ENCODE data around the gene FMN2.

The FMN2 gene

DNA sequence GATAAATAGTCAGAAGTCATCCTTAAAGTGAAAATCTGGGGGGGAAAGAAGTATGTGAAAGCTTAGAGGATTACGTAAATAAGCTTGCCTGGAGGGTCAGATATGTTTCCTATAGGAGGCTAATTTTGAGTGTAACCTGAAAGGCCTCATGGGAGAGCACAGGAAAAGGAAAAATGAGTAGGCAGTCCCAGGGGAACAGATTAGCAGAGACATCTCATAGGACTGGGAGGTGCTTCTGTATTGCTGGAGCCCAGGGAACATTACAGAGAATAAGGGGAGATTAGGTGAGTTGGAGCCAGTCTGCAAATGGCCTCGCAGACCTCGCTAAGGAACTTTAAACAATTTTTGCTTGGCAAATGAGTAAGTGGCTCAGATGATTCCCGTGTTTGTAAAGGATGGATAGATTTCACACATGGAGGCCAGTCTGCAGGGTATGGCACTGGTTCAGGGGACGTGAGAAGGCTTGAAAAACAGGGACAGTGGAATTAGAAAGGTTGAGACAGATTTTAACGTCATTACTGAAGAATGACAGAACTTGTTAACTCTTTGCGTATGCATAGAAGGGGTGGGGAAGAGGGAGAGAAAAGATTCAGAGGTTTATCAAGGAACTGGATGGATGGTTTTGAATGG is 371.2 kb downstream of the FMN2 start:
- DNase-seq (no peak), ATAC-seq (replicated peaks) (no peak)
- Mint-ChIP-seq H3K4me1 (ENCODE audit: low read depth in 2 of 2) (peaks cover 0 to 7% of the 10 kb centered on the region in 2 donors), H3K4me3 (no peak overlapping the region), H3K36me3 (ENCODE audit: insufficient read depth) (peaks cover 3% of the 10 kb centered on the region), H3K27ac (no peak overlapping the region), H3K9me3 (peaks cover 5 to 8% of the 10 kb centered on the region in 2 donors), H3K27me3 (no peaks in the 10 kb centered on the region)

DNA sequence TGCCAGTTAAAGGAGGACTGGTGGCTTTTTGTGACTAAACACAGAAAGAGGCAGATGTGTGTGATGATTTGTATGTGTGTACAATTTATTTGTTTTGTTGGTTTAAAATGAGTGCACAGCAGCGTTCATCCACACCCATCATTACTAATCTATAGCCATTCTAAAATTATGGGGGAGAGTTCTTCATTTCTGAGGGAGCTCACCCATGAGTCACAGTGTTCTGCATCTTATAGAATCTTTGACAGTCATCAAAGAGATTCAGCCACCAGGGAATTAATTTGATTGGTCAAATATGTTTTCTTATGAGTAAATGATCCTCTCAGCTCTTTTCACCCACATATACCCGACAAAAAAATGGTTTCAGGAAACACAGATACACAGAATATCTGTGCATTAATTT is 372.4 kb downstream of the FMN2 start:
- no peak for DNase-seq
- no peaks in the 10 kb centered on the region for H3K27me3 Mint-ChIP-seq
- H3K9me3 Mint-ChIP-seq, result peaks cover 5 to 8% of the 10 kb centered on the region in 2 donors
- no peak for ATAC-seq (replicated peaks)
- H3K36me3 Mint-ChIP-seq (ENCODE audit: insufficient read depth), result peaks cover 3% of the 10 kb centered on the region
- H3K4me1 Mint-ChIP-seq (ENCODE audit: low read depth in 2 of 2), result peaks cover 0 to 7% of the 10 kb centered on the region in 2 donors
- no peak overlapping the region for H3K27ac Mint-ChIP-seq
- H3K4me3 Mint-ChIP-seq, result no peak overlapping the region

DNA sequence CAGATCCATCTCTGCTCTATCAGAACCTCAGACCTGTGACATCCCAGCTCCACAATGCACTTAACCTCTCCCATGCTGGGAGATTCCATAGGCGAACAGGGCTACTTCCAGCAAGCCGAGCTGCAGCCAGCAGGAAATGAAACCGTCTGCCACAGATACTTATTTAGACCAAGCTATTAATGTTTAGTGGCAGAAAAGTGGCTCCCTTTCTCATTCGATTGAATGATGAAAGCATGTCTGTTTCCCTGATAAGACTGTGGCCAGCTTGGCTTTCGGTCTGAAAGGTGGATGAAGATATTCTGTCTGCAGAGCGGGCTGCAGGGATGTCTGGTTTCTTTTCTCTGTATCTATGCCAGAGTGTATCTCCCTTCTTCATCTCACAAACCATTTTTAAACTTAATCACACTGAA is 373.9 kb downstream of the FMN2 start:
- DNase-seq (no peak), ATAC-seq (replicated peaks) (no peak)
- peaks cover 0 to 7% of the 10 kb centered on the region in 2 donors for H3K4me1 Mint-ChIP-seq (ENCODE audit: low read depth in 2 of 2)
- peak overlapping the region in 1 of 2 donors; percentile 63 for H3K4me3 Mint-ChIP-seq
- peaks cover 5 to 8% of the 10 kb centered on the region in 2 donors for H3K9me3 Mint-ChIP-seq
- no peaks in the 10 kb centered on the region for H3K27me3 Mint-ChIP-seq
- H3K27ac Mint-ChIP-seq, result no peak overlapping the region
- H3K36me3 Mint-ChIP-seq (ENCODE audit: insufficient read depth), result peaks cover 3% of the 10 kb centered on the region

DNA sequence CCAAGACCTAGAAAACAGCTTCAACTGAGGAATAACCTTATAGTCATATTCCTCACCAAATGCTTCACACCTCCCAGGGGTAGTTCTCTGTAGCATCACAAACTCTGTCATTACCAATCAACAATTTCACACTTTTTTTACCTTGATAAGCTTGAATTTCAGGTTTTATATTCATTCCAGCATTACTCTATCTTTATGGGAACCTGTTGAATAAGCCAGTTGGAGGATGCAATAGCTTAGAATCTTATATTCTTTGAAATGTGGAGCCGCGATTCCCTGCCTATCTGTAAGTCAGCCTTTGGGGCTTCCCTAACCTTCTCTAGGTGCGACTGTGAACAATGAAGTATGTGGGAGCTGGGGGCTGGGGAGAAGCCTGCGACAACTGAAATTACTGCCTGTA is 374.8 kb downstream of the FMN2 start:
- H3K36me3 Mint-ChIP-seq (ENCODE audit: insufficient read depth), result peaks cover 3% of the 10 kb centered on the region
- no peak overlapping the region for H3K4me3 Mint-ChIP-seq
- H3K27ac Mint-ChIP-seq, result no peak overlapping the region
- H3K4me1 Mint-ChIP-seq (ENCODE audit: low read depth in 2 of 2), result peaks cover 0 to 7% of the 10 kb centered on the region in 2 donors
- ATAC-seq (replicated peaks) (no peak), DNase-seq (no peak)
- no peaks in the 10 kb centered on the region for H3K27me3 Mint-ChIP-seq
- H3K9me3 Mint-ChIP-seq, result peaks cover 5% of the 10 kb centered on the region in 2 donors

DNA sequence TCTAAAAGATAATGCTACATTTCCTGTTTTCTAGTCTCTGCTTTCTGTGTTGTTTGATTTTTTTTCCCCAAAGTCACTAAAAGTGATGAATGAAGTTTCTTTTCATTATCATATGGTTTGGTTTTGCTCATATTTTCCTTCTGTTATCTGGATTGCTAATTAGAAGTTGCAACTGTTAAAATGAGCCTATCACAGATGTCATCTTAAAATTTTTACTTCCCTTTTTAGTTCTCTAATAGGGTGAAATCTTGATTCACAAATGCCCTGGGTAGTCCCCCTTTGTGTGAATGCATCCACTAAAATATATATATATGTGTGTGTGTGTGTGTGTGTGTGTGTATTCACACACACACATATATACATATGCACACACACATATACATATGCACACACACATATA is 376.2 kb downstream of the FMN2 start:
- peaks cover 0 to 7% of the 10 kb centered on the region in 2 donors for H3K4me1 Mint-ChIP-seq (ENCODE audit: low read depth in 2 of 2)
- H3K9me3 Mint-ChIP-seq, result peaks cover 2 to 3% of the 10 kb centered on the region in 2 donors
- no peak overlapping the region for H3K27ac Mint-ChIP-seq
- no peak overlapping the region for H3K4me3 Mint-ChIP-seq
- peaks cover 3% of the 10 kb centered on the region for H3K36me3 Mint-ChIP-seq (ENCODE audit: insufficient read depth)
- no peak for DNase-seq
- H3K27me3 Mint-ChIP-seq, result no peaks in the 10 kb centered on the region
- ATAC-seq (replicated peaks), result no peak

DNA sequence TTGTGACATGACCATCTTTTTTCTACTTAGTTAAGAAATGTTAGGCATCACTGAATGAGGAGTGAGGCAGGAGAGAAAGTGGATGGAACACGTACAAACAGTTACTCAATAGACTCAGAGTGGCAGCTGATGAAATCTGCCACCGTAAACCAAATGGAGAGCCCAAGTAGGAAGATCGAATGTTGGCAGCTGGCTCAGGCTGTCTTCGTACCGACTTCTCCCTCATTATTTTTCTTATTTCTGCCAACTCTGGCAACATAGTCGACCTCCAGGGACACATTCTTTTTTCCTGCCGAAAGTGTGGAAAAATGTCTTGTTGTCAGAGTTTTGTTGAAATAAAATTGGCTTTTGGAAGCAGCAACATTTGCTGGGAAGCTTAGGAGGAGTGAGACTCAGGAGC is 377.0 kb downstream of the FMN2 start:
- Mint-ChIP-seq H3K36me3 (ENCODE audit: insufficient read depth) (peaks cover 3% of the 10 kb centered on the region), H3K27ac (no peak overlapping the region), H3K9me3 (no peaks in the 10 kb centered on the region), H3K27me3 (no peaks in the 10 kb centered on the region), H3K4me1 (ENCODE audit: low read depth in 2 of 2) (peaks cover 0 to 7% of the 10 kb centered on the region in 2 donors), H3K4me3 (no peak overlapping the region)
- no peak for DNase-seq
- no peak for ATAC-seq (replicated peaks)

DNA sequence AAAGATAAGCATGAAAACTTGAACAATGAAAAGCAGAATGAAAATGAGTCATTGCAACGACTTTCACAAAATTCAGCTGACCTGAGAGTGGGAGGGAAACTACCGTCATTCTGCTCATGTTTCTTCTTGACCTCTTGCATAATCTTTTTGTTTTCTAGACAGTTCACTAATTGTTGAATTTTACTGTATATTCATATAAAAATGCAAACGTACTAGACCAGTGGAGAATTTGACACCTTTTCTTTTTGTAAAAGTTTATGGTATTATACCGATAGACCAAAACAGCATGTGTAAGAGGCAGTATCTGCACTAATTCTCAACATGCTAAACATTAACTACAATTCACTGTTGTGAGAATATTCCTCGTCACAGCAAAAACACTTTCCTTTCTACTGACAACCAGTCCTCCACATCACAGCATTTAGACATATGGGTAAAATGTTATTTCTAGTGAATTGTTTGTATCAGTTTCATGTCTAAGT is 382.5 kb downstream of the FMN2 start:
- H3K9me3 Mint-ChIP-seq, result peaks cover 0 to 10% of the 10 kb centered on the region in 2 donors
- peaks cover 0 to 11% of the 10 kb centered on the region in 2 donors for H3K27me3 Mint-ChIP-seq
- H3K36me3 Mint-ChIP-seq (ENCODE audit: insufficient read depth), result no peaks in the 10 kb centered on the region
- H3K4me1 Mint-ChIP-seq (ENCODE audit: low read depth in 2 of 2), result no peaks in the 10 kb centered on the region
- DNase-seq, result no peak
- ATAC-seq (replicated peaks), result no peak
- H3K4me3 Mint-ChIP-seq, result no peak overlapping the region
- no peak overlapping the region for H3K27ac Mint-ChIP-seq

DNA sequence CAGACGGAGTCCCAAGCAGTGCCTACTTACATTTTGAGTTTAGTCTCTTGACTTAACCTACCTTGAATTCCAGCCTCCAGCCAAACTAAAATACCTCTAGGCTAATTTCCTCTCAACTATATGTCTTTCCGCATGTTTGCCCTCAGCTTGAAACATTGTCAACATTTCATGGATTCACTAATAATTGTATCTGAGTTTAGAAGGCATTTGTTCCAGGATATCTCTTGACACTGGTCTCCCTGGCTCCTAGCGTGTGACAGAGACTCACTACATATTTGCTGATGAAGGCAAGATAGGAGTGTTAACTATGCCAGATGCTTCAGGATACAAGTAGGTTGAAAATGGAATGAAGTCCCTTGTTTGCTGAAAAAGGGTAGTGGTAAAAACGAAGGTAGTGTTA is 384.1 kb downstream of the FMN2 start:
- H3K4me3 Mint-ChIP-seq, result no peak overlapping the region

DNA sequence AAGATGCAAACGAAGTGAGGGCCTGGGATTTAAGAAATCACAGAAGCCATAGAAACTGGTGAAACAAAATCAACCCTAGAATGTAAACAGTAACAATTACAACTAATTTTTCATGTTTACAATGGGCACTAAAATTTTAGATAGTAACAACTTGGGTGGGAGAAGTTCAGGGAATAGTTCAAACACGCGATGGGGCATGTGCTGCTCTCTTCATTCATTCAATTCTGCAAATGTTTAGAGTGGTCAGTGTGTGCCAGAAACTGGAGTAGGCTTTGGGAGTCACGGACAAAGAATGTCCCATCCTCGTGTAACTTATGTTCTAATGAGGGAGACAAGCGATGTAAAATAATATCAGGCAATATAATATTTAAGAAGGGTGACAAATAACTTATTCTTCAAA is 386.9 kb downstream of the FMN2 start:
- no peaks in the 10 kb centered on the region for H3K4me1 Mint-ChIP-seq (ENCODE audit: low read depth in 2 of 2)

More for the DNA sequence above, 384.1 kb downstream of the FMN2 start:
- DNase-seq (no peak), ATAC-seq (replicated peaks) (no peak)
- no peaks in the 10 kb centered on the region for H3K36me3 Mint-ChIP-seq (ENCODE audit: insufficient read depth)
- peaks cover 0 to 10% of the 10 kb centered on the region in 2 donors for H3K9me3 Mint-ChIP-seq
- H3K27me3 Mint-ChIP-seq, result peaks cover 0 to 11% of the 10 kb centered on the region in 2 donors
- H3K27ac Mint-ChIP-seq, result no peak overlapping the region
- H3K4me1 Mint-ChIP-seq (ENCODE audit: low read depth in 2 of 2), result no peaks in the 10 kb centered on the region

DNA sequence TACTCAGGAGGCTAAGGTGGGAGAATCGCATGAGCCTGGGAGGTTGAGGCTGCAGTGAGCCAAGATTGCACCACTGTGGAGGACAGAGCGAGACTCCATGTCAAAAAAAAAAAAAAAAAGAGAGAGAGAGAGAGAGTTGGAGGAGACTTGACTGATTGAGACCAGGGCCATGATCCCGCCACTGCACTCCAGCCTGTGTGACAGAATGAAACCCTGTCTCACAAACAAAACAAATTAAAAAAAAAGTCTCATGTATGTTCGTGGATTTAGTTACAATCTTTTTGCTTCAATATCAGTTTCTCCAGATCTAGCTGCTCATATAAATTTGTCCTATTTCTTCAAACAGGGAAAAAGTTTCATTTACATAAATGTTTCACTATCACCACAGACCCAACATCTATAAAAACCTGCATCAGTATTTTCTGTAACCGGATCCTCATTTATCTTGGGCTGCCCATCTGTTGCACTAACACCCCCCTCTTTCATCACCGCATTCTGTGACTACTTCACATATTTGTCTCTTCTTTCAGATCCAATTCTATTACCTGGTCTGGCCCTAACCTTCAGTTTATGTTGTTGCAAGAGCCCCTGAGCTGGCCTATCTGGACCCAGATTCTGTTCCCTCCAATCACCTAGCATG is 393.2 kb downstream of the FMN2 start:
- H3K27ac Mint-ChIP-seq, result no peak overlapping the region
- DNase-seq, result no peak
- no peaks in the 10 kb centered on the region for H3K4me1 Mint-ChIP-seq (ENCODE audit: low read depth in 2 of 2)
- H3K36me3 Mint-ChIP-seq (ENCODE audit: insufficient read depth), result no peaks in the 10 kb centered on the region
- ATAC-seq (replicated peaks), result no peak
- H3K4me3 Mint-ChIP-seq, result no peak overlapping the region
- peaks cover 0 to 9% of the 10 kb centered on the region in 2 donors for H3K9me3 Mint-ChIP-seq
- no peaks in the 10 kb centered on the region for H3K27me3 Mint-ChIP-seq

More for the DNA sequence above, 386.9 kb downstream of the FMN2 start:
- ATAC-seq (replicated peaks) (no peak), DNase-seq (no peak)
- Mint-ChIP-seq H3K36me3 (ENCODE audit: insufficient read depth) (no peaks in the 10 kb centered on the region), H3K4me3 (no peak overlapping the region), H3K27ac (no peak overlapping the region), H3K9me3 (peaks cover 0 to 10% of the 10 kb centered on the region in 2 donors), H3K27me3 (peaks cover 0 to 11% of the 10 kb centered on the region in 2 donors)

DNA sequence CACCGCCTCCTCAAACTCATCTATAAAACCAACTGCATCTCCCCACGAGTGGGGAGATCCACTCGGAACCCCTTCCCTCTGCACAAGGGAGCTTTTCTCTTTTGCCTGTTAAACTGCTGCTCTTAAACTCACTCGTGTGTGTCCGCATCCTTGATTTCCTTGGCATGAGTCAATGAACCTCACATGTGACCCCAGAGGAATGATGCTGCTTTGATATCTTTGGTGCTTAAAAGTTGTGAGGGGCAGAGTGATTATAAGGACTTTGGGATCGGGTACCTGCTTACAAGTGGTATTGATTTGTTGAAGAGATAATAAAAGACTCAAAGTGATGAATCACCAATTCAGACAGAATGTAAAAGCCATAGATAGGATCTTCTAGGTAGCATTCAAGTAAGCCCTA is 394.9 kb downstream of the FMN2 start:
- H3K9me3 Mint-ChIP-seq, result peaks cover 0 to 12% of the 10 kb centered on the region in 2 donors
- no peak overlapping the region for H3K4me3 Mint-ChIP-seq
- H3K36me3 Mint-ChIP-seq (ENCODE audit: insufficient read depth), result no peaks in the 10 kb centered on the region
- H3K27ac Mint-ChIP-seq, result no peak overlapping the region
- DNase-seq (no peak), ATAC-seq (replicated peaks) (no peak)
- H3K27me3 Mint-ChIP-seq, result peaks cover 0 to under 1% of the 10 kb centered on the region in 2 donors
- no peaks in the 10 kb centered on the region for H3K4me1 Mint-ChIP-seq (ENCODE audit: low read depth in 2 of 2)

DNA sequence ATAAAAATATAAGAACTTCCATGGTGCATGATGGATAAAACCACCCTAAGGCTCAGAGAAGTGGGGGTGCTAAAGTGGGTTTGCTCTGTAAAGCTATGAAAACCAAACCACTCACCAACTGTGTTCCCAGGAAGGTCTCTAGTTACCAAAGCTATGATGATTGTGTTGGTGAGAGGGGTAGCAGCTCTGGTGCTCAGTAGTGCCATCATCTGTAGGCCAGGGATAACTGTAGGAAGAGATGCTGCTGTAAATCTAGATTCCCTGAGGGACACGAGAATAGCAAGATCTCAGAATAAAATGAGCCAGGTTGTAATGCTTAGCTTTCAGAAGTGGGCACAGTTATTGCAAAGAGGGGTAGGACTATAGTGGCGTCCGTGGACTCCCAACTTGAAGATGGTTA is 395.8 kb downstream of the FMN2 start:
- no peak overlapping the region for H3K27ac Mint-ChIP-seq
- H3K4me3 Mint-ChIP-seq, result no peak overlapping the region
- ATAC-seq (replicated peaks) (no peak), DNase-seq (no peak)
- no peaks in the 10 kb centered on the region for H3K4me1 Mint-ChIP-seq (ENCODE audit: low read depth in 2 of 2)
- peaks cover 0 to 12% of the 10 kb centered on the region in 2 donors for H3K9me3 Mint-ChIP-seq
- peaks cover 0 to 7% of the 10 kb centered on the region in 2 donors for H3K27me3 Mint-ChIP-seq
- H3K36me3 Mint-ChIP-seq (ENCODE audit: insufficient read depth), result no peaks in the 10 kb centered on the region

DNA sequence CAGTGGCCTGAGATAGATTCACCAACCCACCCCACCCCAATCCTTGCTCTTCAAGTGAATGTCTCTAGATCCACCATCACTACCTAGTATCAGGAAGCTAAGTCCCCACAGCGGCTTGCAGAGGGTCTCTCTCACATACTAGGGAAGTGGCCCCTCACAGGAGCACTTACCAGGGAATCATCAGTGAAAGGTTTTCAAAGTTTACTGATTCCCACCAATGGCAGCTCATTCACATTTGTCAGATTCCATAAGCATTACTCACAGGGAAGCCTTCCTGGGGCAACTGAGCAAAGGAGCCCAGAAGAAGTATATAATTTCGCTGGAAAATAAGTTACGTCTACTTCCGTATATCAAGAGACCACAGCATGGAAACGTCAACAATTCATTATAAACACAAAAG is 399.5 kb downstream of the FMN2 start:
- Mint-ChIP-seq H3K36me3 (ENCODE audit: insufficient read depth) (no peaks in the 10 kb centered on the region), H3K4me1 (ENCODE audit: low read depth in 2 of 2) (no peaks in the 10 kb centered on the region), H3K4me3 (no peak overlapping the region), H3K9me3 (peaks cover 0 to 11% of the 10 kb centered on the region in 2 donors), H3K27ac (peak overlapping the region in 1 of 2 donors; percentile 4), H3K27me3 (peaks cover 0 to 7% of the 10 kb centered on the region in 2 donors)
- ATAC-seq (replicated peaks) (no peak), DNase-seq (no peak)

DNA sequence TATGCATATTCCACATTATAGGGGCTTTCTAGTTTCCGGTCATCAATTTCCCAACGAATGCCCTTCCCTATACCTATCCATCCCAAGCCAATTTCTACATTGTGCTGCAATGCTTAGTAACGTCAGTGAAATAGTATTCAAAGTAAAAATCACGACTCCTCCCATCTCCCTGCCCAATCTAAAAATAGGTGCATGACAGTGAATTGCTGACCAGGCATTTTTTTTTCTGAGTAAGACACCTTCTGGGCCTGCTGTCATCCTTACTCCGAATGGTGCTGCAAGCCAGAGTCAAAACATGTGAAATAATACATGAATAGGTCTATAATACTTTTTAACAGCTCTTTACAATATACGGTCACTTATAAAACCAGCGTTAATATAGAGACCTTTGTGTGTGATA is 400.1 kb downstream of the FMN2 start:
- Mint-ChIP-seq H3K27ac (no peak overlapping the region), H3K4me1 (ENCODE audit: low read depth in 2 of 2) (no peaks in the 10 kb centered on the region), H3K27me3 (peaks cover 0 to 7% of the 10 kb centered on the region in 2 donors), H3K9me3 (peaks cover 0 to 9% of the 10 kb centered on the region in 2 donors), H3K4me3 (peak overlapping the region in 1 of 2 donors; percentile 21), H3K36me3 (ENCODE audit: insufficient read depth) (no peaks in the 10 kb centered on the region)
- DNase-seq, result no peak
- ATAC-seq (replicated peaks), result no peak

All from effector memory CD8-positive, alpha-beta T cell (primary cell).